Cerebellar cortex (tissue), 1 donor: Measurements from ENCODE around the gene CATSPER3.
"Not testable (repeated sequence)": the region's sequence is repeated elsewhere in the genome, so short reads cannot be mapped to it uniquely, and the experiment has no call there.

Experiments
- DNase-seq: peaks from one replicate; pipeline ENCODE4 v3.0.0-alpha.2; 2015; ENCODE audit warnings: low spot score

CATSPER3 gene

DNA sequence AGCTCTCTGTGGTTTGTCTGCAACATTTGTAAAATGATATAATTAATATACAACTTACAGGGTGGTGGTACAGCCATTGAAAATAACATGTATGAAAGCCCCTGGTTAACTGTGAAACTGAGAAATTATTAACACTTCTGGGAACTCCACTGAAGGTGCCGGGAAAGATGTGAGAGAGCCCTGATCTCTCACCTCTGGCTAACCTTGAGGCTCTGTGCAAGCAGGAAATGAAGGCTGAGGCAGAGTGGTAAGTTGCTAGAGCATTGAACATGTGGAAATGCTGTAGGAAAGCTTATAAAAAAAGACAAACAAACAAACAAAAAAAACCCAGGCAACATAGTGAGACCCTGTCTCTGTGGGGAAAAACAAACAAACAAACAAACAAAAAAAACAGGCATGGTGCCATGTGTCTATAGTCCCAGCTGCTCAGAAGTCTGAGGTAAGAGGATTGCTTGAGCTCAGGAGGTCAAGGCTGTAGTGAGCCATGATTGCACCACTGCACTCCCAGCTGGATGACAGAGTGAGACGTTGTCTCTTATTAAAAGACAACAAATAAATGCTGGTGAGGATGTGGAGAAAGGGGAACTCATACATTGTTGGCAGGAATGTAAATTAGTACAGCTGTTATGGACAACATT, 7.5 kb downstream of the CATSPER3 start:
- no peak for DNase-seq

GRCh38 chr5:134975843-134976242, 8.1 kb downstream of the CATSPER3 start:
- DNase-seq, result no peak

DNA sequence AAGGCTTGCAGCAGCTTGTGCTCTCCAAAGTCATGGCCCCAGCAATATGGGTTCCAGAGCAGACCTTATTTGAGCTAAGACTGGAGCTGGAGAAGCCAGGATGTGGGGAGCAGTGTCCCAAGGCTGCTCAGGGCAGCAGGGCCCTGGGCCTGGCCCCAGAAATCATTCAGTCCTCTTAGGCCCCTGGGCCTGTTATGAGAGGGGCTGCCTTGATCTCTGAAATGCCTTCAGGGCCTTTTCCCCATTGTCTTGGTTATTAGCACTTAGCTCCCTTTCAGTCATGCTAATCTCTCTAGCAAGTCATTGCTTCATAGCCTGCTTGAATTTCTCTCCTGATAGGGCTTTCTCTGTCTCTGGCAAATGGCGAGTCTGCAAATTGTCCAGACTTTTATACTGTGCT, 9.1 kb downstream of the CATSPER3 start:
- DNase-seq, result no peak

DNA sequence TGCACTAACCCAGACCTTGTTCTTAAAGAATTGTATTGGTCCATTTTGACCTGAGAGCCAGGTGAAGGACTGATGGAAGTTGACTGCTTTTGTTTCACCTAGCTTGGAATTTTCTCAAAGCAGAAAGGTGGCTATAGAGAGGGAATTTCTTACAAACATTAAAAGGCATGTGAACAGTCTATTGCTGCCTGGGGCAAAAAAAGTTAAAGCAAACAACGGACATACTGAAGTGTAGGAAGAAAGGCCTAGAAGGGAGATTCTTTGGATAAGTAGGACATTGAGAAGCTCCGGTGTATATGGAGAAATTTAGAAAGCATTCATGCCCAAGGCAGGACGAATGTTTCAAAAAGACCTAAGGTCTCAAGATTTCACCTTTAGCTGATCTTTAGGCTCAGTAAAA, 11.7 kb downstream of the CATSPER3 start:
- no peak for DNase-seq

DNA sequence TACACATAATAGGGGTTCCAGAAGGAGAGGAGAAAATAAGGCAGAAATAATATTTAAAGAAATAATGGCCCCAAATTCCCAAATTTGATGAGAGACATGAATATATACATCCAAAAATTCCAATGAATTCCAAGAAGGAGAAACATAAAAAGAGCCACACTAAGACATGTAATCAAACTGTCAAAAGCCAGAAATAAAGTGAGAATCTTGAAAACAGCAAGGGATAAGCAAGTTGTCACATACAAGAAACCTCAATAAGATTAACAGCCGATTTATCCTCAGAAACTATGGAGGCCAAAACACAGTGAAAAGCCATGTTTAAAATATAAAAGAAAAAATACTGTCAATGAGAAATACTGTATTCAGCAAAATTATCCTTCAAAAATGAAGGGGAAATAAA, 14.5 kb downstream of the CATSPER3 start:
- no peak for DNase-seq

DNA sequence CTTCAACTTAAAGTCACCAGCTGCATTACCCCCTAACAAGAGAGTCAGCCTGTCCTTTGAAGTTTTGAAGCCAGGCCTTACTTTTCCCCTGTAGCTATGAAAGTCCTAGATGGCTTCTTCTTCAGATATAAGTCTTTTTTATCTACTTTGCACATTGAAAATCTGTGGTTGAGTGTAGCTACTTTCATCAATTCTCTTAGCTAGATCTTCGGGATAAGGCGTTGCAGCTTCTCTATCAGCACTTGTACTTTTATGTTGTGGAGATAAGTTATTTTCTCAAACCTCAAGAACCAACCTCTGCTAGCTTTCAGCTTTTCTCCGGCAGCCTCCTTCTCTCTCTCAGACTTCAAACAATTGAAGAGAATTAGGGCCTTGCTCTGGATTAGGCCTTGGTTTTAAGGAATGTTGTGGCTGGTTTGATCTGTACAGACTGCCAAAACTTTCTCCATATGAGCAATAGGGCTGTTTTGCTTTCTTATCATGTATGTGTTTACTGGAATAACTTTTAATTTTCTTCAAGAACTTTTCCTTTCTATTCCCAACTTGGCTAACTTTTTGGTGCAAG, 21.6 kb downstream of the CATSPER3 start:
- DNase-seq, result no peak

GRCh38 chr5:134990183-134990582, 22.5 kb downstream of the CATSPER3 start:
- DNase-seq, result not testable (repeated sequence)

- DNase-seq, result no peak
Observed at GRCh38 chr5:134992148-134992547, 24.4 kb downstream of the CATSPER3 start.

- DNase-seq, result no peak
Observed at GRCh38 chr5:134993161-134993560, 25.5 kb downstream of the CATSPER3 start.

DNA sequence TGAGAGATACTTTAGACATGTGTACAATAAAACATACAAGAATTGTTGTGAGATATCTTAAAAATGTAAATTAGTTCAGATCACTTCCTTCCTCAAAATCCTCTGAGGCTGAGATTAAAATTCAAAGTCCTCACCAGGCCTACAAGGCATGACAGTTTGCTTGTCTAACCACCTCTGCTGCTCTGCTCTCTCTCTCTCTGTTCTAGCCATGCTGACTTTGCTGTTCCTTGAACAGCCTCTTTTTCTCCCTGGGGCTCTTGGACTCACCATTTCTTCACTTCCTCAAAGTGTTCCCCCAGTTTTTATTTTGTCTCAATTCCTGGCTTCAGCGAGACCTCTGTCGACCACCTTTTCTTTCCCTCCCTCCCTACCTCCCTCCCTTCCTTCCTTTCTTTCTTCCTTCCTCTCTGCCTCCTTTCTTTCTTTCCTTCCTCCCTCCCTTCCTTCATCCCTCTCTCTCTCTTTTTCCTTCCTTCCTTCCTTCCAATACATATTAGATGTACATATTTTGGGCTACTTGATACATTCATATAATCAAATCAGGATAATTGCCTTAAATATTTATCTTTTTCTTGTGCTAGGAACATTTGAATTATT, 27.0 kb downstream of the CATSPER3 start:
- no peak for DNase-seq

DNA sequence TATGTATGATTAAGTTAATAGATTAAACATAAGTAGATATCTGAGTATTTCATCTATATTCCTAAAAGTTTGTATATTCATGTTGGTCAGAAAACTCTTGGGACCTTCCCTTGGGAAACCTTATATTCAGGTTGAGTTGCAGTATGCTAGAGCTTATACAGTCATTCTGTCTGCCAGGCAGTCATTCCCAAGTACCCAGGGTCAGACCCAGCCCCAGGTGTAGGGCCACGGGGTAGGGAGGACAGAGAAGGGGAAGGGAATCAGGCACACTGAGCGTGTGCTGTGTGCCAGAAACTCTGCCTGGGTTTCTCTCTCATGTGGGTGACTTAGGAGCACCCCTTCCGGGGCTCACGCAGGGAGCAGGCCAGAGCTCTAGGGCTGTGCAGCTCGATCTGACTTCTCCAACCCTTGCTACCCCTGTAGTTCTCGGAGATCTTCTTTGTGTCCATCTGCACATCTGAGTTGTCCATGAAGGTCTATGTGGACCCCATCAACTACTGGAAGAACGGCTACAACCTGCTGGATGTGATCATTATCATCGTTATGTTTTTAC, 28.2 kb downstream of the CATSPER3 start:
- no peak for DNase-seq

DNA sequence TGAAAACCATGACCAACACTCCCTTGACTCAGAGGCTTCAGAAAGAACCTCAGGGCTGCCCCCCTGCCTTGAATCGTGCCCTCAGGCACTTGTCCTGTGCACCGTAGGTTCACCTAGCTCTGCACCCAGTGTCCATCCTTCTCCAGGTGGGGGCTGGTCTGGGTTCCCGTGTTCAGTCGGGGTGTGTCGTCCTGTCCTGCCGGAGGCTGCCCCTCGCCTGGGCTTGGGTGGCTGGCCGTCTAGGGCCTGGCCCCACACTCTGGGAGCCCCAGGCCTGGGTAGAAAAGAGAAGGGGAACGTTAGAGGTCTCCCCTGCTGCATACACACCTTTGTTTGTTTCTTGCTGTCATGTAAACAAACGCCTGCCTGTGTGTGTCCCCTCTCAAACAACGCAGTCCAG, 29.3 kb downstream of the CATSPER3 start:
- no peak for DNase-seq

GRCh38 chr5:134998068-134998467, 30.4 kb downstream of the CATSPER3 start:
- DNase-seq, result not testable (repeated sequence)

- no peak for DNase-seq
Observed at GRCh38 chr5:135004376-135004775, 36.7 kb downstream of the CATSPER3 start.

GRCh38 chr5:135005076-135005475, 37.4 kb downstream of the CATSPER3 start:
- no peak for DNase-seq

DNA sequence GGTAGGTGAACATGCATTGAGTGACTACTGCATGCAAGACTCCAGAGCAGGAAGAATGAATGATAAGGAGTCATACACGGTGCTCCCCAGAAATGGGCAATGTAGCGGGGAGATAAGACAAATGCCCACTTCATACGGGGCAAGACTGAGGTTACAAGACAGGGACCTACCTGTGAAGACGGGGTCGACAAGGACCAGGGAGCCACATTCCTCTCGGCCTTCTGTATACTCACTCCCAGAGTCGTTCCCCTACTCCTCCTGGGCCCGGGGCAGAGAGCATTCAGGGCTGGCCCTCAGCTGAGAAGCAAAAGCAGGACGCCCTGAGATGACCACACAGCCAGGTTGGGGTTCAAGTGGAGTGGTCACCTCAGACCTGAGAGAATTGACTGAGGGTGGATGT, 39.6 kb downstream of the CATSPER3 start:
- DNase-seq, result no peak

GRCh38 chr5:135007749-135008363, 40.1 kb downstream of the CATSPER3 start:
- DNase-seq, result no peak

- no peak for DNase-seq
Observed at GRCh38 chr5:135008556-135008955, 40.8 kb downstream of the CATSPER3 start.

DNA sequence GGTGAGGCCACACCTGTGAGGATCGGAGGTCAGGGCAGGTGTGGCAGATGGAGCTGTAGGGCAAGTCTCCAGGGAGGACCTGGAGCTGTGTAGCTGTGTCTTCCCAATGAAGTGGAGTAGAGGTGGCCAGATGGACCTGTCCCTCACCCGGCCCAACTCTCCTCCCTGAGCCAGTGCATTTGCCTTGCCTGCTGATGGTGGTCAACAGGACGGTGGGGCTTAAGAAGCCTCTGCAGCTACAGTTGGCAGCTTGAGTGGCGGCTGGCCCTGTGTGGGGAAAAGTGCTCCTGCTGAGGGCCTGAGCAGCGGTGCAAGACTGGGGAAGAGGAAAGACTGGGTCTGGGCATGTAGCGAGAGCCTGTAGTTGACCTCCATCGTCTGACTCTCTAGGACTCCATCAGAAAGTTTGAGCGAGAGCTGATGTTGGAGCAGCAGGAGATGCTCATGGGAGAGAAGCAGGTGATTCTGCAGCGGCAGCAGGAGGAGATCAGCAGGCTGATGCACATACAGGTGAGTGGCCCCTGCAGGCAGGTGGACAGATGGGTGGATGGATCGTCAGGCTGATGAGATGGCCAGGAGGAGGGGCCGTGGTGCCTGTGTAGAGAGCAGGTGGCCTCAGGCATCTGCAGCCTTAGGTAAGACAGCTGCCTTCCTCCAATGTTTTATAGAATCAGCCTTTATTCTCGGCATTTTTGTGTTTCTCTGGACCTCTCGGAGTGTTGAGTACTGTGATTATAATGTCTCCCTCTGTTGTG, 41.5 kb downstream of the CATSPER3 start:
- DNase-seq, result no peak

GRCh38 chr5:135009736-135010501, 42.2 kb downstream of the CATSPER3 start:
- DNase-seq, result no peak
